ENCODE results near the gene GINS2. TPM values are rescaled to one million over a fixed set of nuclear protein-coding genes. Genes with fewer than 3 reads are reported as not detected.

GINS2 gene
- total RNA-seq, 1 donor from 2014 or later = 39.9 TPM

DNA sequence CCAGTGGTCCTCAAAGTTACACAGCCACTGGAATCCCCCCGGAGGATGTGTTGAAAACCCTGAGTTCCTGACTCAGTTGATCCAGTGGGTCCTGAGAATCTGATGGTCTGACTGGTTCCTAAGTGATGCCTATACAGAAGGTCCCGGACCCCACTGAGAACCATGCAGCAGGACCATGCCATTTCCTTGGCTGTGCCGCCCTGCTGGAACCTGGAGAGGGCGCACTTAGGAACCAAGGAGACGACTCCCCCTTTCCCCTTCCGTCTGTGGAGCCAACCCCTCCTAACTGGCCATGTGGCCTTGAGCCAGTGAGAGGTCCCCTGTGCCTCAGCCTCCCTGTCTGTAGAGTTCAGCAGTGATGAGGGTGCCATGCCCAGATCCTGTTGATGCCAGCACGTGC lies 40.1 kb upstream of the GINS2 start:
- Mint-ChIP-seq H3K27me3 (peaks cover 3% of the 10 kb centered on the region), H3K36me3 (no peaks in the 10 kb centered on the region), H3K4me3 (no peak overlapping the region), H3K27ac (no peak overlapping the region), H3K4me1 (ENCODE audit: unreplicated experiment) (peaks cover 13% of the 10 kb centered on the region), H3K9me3 (no peaks in the 10 kb centered on the region)
- TF ChIP-seq, protein P1, sequence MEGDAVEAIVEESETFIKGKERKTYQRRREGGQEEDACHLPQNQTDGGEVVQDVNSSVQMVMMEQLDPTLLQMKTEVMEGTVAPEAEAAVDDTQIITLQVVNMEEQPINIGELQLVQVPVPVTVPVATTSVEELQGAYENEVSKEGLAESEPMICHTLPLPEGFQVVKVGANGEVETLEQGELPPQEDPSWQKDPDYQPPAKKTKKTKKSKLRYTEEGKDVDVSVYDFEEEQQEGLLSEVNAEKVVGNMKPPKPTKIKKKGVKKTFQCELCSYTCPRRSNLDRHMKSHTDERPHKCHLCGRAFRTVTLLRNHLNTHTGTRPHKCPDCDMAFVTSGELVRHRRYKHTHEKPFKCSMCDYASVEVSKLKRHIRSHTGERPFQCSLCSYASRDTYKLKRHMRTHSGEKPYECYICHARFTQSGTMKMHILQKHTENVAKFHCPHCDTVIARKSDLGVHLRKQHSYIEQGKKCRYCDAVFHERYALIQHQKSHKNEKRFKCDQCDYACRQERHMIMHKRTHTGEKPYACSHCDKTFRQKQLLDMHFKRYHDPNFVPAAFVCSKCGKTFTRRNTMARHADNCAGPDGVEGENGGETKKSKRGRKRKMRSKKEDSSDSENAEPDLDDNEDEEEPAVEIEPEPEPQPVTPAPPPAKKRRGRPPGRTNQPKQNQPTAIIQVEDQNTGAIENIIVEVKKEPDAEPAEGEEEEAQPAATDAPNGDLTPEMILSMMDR (conservative IDR thresholded peaks at IDR 0.05) = peak; percentile 48
- DNase-seq (ENCODE audit: extremely low spot score, unreplicated experiment) = no peak

DNA sequence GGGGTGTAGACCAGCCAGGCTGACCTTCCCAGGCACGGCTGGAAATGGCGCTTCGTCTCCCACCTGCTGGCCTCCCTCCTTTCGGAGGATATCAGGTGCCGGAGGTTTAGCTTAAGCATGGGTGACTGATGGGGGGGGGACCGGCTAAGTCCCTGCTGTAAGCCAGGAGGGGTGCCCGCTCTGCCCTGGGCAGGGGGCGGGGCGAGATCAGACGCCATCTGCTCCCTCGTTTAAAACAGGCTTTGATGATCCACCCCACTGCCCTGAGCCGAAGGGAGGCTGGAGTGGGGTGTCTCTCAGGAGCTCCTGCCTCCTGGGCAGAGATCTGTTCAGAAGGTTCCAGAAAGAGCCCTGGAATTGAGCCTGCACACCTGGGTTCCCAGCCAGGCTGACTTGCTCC lies 36.2 kb upstream of the GINS2 start:
- H3K27me3 Mint-ChIP-seq = peaks cover 3% of the 10 kb centered on the region
- no peak overlapping the region for H3K27ac Mint-ChIP-seq
- peaks cover 5% of the 10 kb centered on the region for H3K4me1 Mint-ChIP-seq (ENCODE audit: unreplicated experiment)
- H3K4me3 Mint-ChIP-seq = no peak overlapping the region
- H3K9me3 Mint-ChIP-seq = no peaks in the 10 kb centered on the region
- H3K36me3 Mint-ChIP-seq = no peaks in the 10 kb centered on the region
- TF ChIP-seq, protein P1 (conservative IDR thresholded peaks at IDR 0.05) = no peak
- DNase-seq (ENCODE audit: extremely low spot score, unreplicated experiment) = no peak

DNA sequence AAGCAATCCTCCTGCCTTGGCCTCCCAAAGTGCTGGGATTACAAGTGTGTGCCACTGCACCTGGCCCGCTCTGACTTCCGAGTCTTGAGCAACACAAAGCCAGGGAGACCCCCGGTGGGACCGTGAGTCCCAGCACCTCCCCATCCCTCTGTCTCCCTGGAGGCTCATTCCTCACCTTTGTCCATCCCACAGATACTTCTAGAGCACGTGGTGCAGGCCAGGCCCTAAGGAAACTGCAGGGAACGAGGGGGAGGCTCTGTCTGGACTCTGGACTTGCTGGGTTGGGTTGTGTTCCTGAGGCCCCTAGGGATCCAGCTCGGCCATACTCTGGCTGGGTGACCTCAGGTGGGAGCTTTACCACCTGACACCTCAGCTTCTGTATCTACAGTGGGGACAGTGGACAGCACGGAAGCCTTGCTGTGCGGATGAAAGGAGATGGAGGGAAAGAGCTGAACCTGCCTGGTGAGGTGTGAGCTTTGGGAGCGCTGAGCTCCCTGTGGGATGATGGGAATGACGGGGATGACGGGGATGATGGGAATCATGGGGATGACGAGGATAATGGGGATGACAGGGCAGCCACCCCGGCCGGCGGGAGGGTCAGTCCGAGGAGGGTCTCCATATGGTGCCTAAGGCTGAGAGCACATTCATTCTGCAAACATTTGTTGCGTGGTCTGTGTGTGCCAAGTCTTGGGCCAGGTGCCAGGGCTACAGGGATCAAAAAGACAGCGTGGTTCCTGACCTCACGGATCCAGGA lies 35.5 kb upstream of the GINS2 start:
- no peak overlapping the region for H3K4me3 Mint-ChIP-seq
- DNase-seq (ENCODE audit: extremely low spot score, unreplicated experiment) = no peak
- no peaks in the 10 kb centered on the region for H3K36me3 Mint-ChIP-seq
- H3K27ac Mint-ChIP-seq = no peak overlapping the region
- no peaks in the 10 kb centered on the region for H3K9me3 Mint-ChIP-seq
- TF ChIP-seq, protein P1 (conservative IDR thresholded peaks at IDR 0.05) = no peak
- peaks cover 3% of the 10 kb centered on the region for H3K27me3 Mint-ChIP-seq
- H3K4me1 Mint-ChIP-seq (ENCODE audit: unreplicated experiment) = peaks cover under 1% of the 10 kb centered on the region

DNA sequence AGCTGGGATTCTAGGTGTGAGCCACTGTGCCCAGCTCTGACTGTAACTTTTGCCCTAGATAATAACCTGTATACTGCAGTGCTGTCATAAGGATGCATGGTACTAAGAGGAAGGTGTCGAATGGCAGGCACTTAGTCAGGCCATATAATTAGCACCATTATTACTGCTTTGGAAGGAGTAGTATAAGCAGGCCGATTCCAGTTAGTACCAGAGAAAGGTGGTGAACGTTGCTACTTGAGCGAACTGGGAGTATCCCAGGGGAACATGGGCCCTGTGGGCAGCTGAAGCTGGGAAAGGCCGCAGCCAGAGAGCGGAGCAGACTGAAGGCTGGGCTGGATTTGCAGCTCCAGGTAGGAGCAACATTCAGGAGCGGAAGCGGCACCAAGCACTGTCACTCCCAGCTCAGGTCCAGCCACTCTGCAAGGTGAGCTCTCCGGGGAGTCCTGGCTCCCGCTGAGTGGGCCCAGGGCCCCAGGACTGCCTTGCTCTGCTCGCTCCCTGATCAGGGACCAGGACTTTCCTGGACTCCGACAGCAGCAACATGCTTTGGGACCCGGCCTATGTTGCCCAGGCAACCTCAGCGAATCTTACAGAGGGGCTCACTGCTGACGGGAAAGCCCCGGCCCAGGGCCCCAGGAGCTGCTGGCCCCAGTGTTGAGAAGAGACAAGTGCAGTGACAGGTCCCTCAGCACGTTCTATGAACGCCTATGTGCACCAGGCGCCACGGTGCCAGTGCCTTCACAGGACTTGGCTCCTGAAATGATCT lies 33.6 kb upstream of the GINS2 start:
- Mint-ChIP-seq H3K36me3 (no peaks in the 10 kb centered on the region), H3K27ac (no peak overlapping the region), H3K9me3 (no peaks in the 10 kb centered on the region), H3K4me1 (ENCODE audit: unreplicated experiment) (peaks cover 5% of the 10 kb centered on the region), H3K4me3 (no peak overlapping the region), H3K27me3 (peaks cover 6% of the 10 kb centered on the region)
- TF ChIP-seq, protein P1 (conservative IDR thresholded peaks at IDR 0.05) = no peak
- DNase-seq (ENCODE audit: extremely low spot score, unreplicated experiment) = peak; percentile 66

DNA sequence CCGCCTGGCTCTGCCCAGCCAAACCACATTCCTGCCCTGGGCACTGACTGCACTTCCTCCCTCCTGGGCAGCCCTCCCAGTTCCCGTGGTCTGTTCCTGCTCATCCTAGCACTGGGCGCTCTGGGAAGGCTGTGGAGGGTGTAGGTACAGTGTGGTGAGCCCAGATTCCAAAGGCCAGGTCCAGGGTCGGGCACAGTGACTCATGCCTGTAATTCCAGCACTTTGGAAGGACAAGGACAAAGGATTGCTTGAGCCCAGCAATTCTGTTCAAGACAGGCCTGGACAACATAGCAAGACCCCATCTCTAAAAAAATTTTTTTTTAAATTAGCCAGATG lies 31.5 kb upstream of the GINS2 start:
- DNase-seq (ENCODE audit: extremely low spot score, unreplicated experiment) = no peak
- H3K4me1 Mint-ChIP-seq (ENCODE audit: unreplicated experiment) = peaks cover 13% of the 10 kb centered on the region
- no peaks in the 10 kb centered on the region for H3K36me3 Mint-ChIP-seq
- no peak overlapping the region for H3K27ac Mint-ChIP-seq
- TF ChIP-seq, protein P1 (conservative IDR thresholded peaks at IDR 0.05) = no peak
- peaks cover 11% of the 10 kb centered on the region for H3K27me3 Mint-ChIP-seq
- H3K4me3 Mint-ChIP-seq = no peak overlapping the region
- no peaks in the 10 kb centered on the region for H3K9me3 Mint-ChIP-seq
